HepG2 (cell line): ENCODE measurements around the gene POLR2B. TPM values are rescaled to one million over a fixed set of nuclear protein-coding genes. Genes with fewer than 3 reads are reported as not detected.

Experiments
- ATAC-seq: fragments of 200-7000 bp; cut with Tn5 transposase; 3 replicates; pipeline ENCODE4 v1.9.1; 2020; ENCODE audit warnings: mild to moderate bottlenecking, moderate library complexity
- BruUV-seq: library from RNA; stranded (reverse); fragments of 400-500 nt; replicated peaks from 2 replicates; lab custom pipeline; 2021; lab: Mats Ljungman, UMichigan
- CTCF ChIA-PET: fragments of 300-600 bp; formaldehyde crosslinking; extraction: SDS; loops from one replicate; lab custom pipeline; 2021; ENCODE audit warnings: low total read pairs, inconsistent platforms, low intra/inter-chr PET ratio; lab: Yijun Ruan, JAX
- POLR2A ChIA-PET: fragments of 350-600 bp; sonication (Branson Sonifier 250); formaldehyde crosslinking; loops from one replicate; lab custom pipeline; 2020; ENCODE audit warnings: antibody characterized with exemption, inconsistent platforms; lab: Yijun Ruan, JAX
- DNase-seq: peaks from one replicate; pipeline ENCODE4 v3.0.0-alpha.2; 2015; ENCODE audit warnings: low spot score
- FAIRE-seq: peaks from 3 replicates; lab custom pipeline; 2011; peaks lifted over from hg19 to GRCh38; lab: Jason Lieb, UNC
- H2AFZ ChIP-seq: one replicate; pipeline ENCODE4 v1.6.1; 2011; ENCODE audit warnings: low read length, inconsistent platforms
- H3K27ac ChIP-seq: fragments of 300-600 bp; 3 replicates; pipeline ENCODE4 v1.8.0; 2011; ENCODE audit warnings: mixed run types, mild to moderate bottlenecking, mixed read lengths, low read length, inconsistent platforms; ENCODE audit not compliant: insufficient read depth; ENCODE audit errors: extremely low read length
- H3K27me3 ChIP-seq, 2 experiments: fragments of 200-600 bp in 1 of 2; 2 replicates in 1 of 2; 3 replicates in 1 of 2; pipeline versions ENCODE4 v1.6.0 to v1.8.0; 2011; ENCODE audit warnings: low read length in 2 of 2, mild to moderate bottlenecking in 2 of 2, moderate library complexity in 2 of 2, inconsistent platforms in 1 of 2; ENCODE audit not compliant: insufficient read depth in 2 of 2, control insufficient read depth in 1 of 2
- H3K36me3 ChIP-seq, 2 experiments: fragments of 200-600 bp in 1 of 2; replicated peaks in 1 of 2; 2 replicates in 1 of 2; 3 replicates in 1 of 2; pipeline versions ENCODE4 v1.5.1 to v1.8.0; 2011; ENCODE audit warnings: low read length in 2 of 2, inconsistent platforms in 1 of 2; ENCODE audit not compliant: insufficient read depth in 2 of 2, control insufficient read depth in 1 of 2
- H3K4me1 ChIP-seq: 2 replicates; pipeline ENCODE4 v1.5.1; 2012; ENCODE audit warnings: low read length, inconsistent platforms; ENCODE audit not compliant: insufficient read depth
- H3K4me2 ChIP-seq: 2 replicates; pipeline ENCODE4 v1.6.0; 2011; ENCODE audit warnings: low read depth, low read length, inconsistent platforms
- H3K4me3 ChIP-seq, 3 experiments: fragments of 200-600 bp in 1 of 3; sonication (generic), shearing (Covaris generic) in 1 of 3; replicated peaks in 1 of 3; 2 replicates each; pipeline ENCODE4 v1.5.1; 2011 to 2016; ENCODE audit warnings: low read length in 3 of 3, inconsistent platforms in 2 of 3, low read depth in 2 of 3, mild to moderate bottlenecking in 2 of 3, control low read depth in 1 of 3, mixed read lengths in 1 of 3; ENCODE audit not compliant: insufficient read depth in 1 of 3
- H3K79me2 ChIP-seq: one replicate; pipeline ENCODE4 v1.6.1; 2011; ENCODE audit warnings: low read length, inconsistent platforms; ENCODE audit not compliant: insufficient read depth
- H3K9ac ChIP-seq: 2 replicates; pipeline ENCODE4 v1.6.0; 2011; ENCODE audit warnings: mild to moderate bottlenecking, low read depth, low read length, inconsistent platforms; ENCODE audit not compliant: insufficient read depth
- H3K9me3 ChIP-seq: 2 replicates; pipeline ENCODE4 v1.5.1; 2012; ENCODE audit warnings: mild to moderate bottlenecking, low read length
- H4K20me1 ChIP-seq: 2 replicates; pipeline ENCODE4 v1.6.0; 2011; ENCODE audit warnings: inconsistent platforms, mild to moderate bottlenecking, low read length, moderate library complexity; ENCODE audit not compliant: insufficient read depth
- ASH2L ChIP-seq: fragments of 300-600, 200-600 bp; sonication (generic); IDR thresholded peaks from 2 replicates; pipeline ENCODE4 v1.7.0; 2017; ENCODE audit warnings: low read depth, mild to moderate bottlenecking, moderate library complexity, mixed read lengths, low read length; ENCODE audit not compliant: insufficient read length
- CCAR2 ChIP-seq: fragments of 200-400 bp; formaldehyde crosslinking; optimal IDR thresholded peaks from 2 replicates; pipeline ENCODE3; 2018; ENCODE audit warnings: low read depth, mild to moderate bottlenecking, low read length, moderate library complexity
- CEBPB ChIP-seq: IDR thresholded peaks from 2 replicates; pipeline ENCODE4 v1.6.1; 2011; ENCODE audit warnings: low read depth, low read length, improper control_type of control experiment, borderline replicate concordance
- DNMT1 ChIP-seq: sonication (generic); formaldehyde crosslinking; IDR thresholded peaks from 2 replicates; pipeline ENCODE4 v1.5.1; 2020; ENCODE audit warnings: mild to moderate bottlenecking, missing genetic modification reagents
- E2F2 ChIP-seq: sonication (generic); formaldehyde crosslinking; IDR thresholded peaks from 2 replicates; pipeline ENCODE4 v1.4.0; 2020; ENCODE audit warnings: missing genetic modification reagents, borderline replicate concordance
- EHMT2 ChIP-seq: fragments of 200-600 bp; sonication (generic); IDR thresholded peaks from 2 replicates; pipeline ENCODE4 v1.7.0; 2017; ENCODE audit warnings: antibody characterized with exemption, low read depth, low read length, borderline replicate concordance
- FOXA3 ChIP-seq: IDR thresholded peaks from 2 replicates; pipeline ENCODE4 v1.6.1; 2016; ENCODE audit warnings: missing genetic modification reagents, missing compliant biosample characterization
- FOXP1 ChIP-seq, 2 experiments: fragments of 450-650 bp in 1 of 2; IDR thresholded peaks; 2 replicates each; pipeline ENCODE4 v1.6.1; 2017 to 2018; ENCODE audit warnings: antibody characterized with exemption in 1 of 2
- NCOA5 ChIP-seq: sonication (generic); formaldehyde crosslinking; IDR thresholded peaks from 2 replicates; pipeline ENCODE4 v1.4.0; 2020; ENCODE audit warnings: missing genetic modification reagents
- NFE2L1 ChIP-seq: sonication (generic); formaldehyde crosslinking; IDR thresholded peaks from 2 replicates; pipeline ENCODE4 v1.4.0; 2020; ENCODE audit warnings: missing genetic modification reagents, mild to moderate bottlenecking, borderline replicate concordance
- PBX2 ChIP-seq: IDR thresholded peaks from 2 replicates; pipeline ENCODE4 v1.6.1; 2016; ENCODE audit warnings: control low read depth
- YEATS2 ChIP-seq: sonication (generic); formaldehyde crosslinking; IDR thresholded peaks from 2 replicates; pipeline ENCODE4 v1.4.0; 2020; ENCODE audit warnings: missing genetic modification reagents, borderline replicate concordance
- ZNF138 ChIP-seq: sonication (generic); formaldehyde crosslinking; IDR thresholded peaks from 2 replicates; pipeline ENCODE4 v1.5.0; 2020; ENCODE audit warnings: mild to moderate bottlenecking, low read depth, missing genetic modification reagents
- ZNF230 ChIP-seq: sonication (generic); formaldehyde crosslinking; IDR thresholded peaks from 2 replicates; pipeline ENCODE4 v1.4.0; 2020; ENCODE audit warnings: mild to moderate bottlenecking, missing genetic modification reagents
- ZNF33B ChIP-seq: sonication (generic); formaldehyde crosslinking; IDR thresholded peaks from 2 replicates; pipeline ENCODE4 v1.5.1; 2020; ENCODE audit warnings: mild to moderate bottlenecking, missing genetic modification reagents
- ZNF674 ChIP-seq: sonication (generic); formaldehyde crosslinking; IDR thresholded peaks from 2 replicates; pipeline ENCODE4 v1.5.0; 2020; ENCODE audit warnings: low read depth, mild to moderate bottlenecking, missing genetic modification reagents
- WGBS: methylation state at CpG from one replicate; pipeline ENCODE4 v1.1.6; 2017; ENCODE audit warnings: low lambda C conversion rate; 5-methylcytosine and 5-hydroxymethylcytosine counted together
- in situ Hi-C: cut with HindIII; loops from 2 replicates; pipeline ENCODE4 v1.10.0; 2017; ENCODE audit warnings: low pct_unique_long_range_greater_than_20kb; ENCODE audit not compliant: extremely low pct_ligation_motif_present
- intact Hi-C: fragments of 100-400 bp; cut with micrococcal nuclease; formaldehyde crosslinking; loops from one replicate; pipeline ENCODE4 v1.10.0; 2022; ENCODE audit not compliant: unreplicated experiment
- polyA plus RNA-seq, 8 experiments: library from polyadenylated mRNA; depleted of rRNA in 3 of 8; stranded (reverse) in 7 of 8; unstranded in 1 of 8; fragments of >200 nt; fragmentation: Illumina TruSeq in 4 of 8; extraction: Trizol in 4 of 8; gene quantifications; 2 replicates each; pipeline versions ENCODE4 v1.2.1 to v1.2.3, GENCODE V29; 2011 to 2016; ENCODE audit warnings: low read depth in 4 of 8, missing spikeins in 1 of 8, mixed read lengths in 1 of 8; ENCODE audit not compliant: insufficient read depth in 1 of 8
- total RNA-seq, 5 experiments: library from RNA; depleted of rRNA; stranded (reverse); fragments of >200 nt; fragmentation: Illumina TruSeq; extraction: Trizol; gene quantifications; 2 replicates each; pipeline ENCODE4 v1.2.3, GENCODE V29; 2016; ENCODE audit warnings: low read depth in 1 of 5

The POLR2B gene
- total and polyA plus RNA-seq, 2 of the 13 experiments (the other 11 are each of a cell fraction or from before 2014, with no cell fraction given), result 70.6 to 116 TPM

GRCh38 chr4:57018980-57019379 lies 40.3 kb downstream of the POLR2B start (continued):
- TF ChIP-seq PBX2 (CRISPR knock-in tag) (no peak), ZNF138 (CRISPR knock-in tag) (no peak)
- TF ChIP-seq, all 625 proteins: peak for 0

GRCh38 chr4:57020467-57021101 lies 41.9 kb downstream of the POLR2B start:
- DNase-seq (no peak), FAIRE-seq (no peak), ATAC-seq (no peak)
- WGBS, result 98% methylated on average over 5 of the region's 5 CpGs
- H2AFZ ChIP-seq, result no peak overlapping the region
- intact Hi-C loops (no loop called here), in situ Hi-C loops (no loop called here)
- POLR2A ChIA-PET, result no interaction called here
- no peaks in the 10 kb centered on the region for H3K4me1 ChIP-seq
- H3K27me3 ChIP-seq, result no peaks in the 10 kb centered on the region
- TF ChIP-seq ZNF230 (CRISPR knock-in tag) (no peak), CEBPB (peak; percentile 34; the same call in 1 of the 2 replicates)
- CTCF ChIA-PET, result no interaction called here
- no peak overlapping the region for H3K4me3 ChIP-seq
- peaks cover 19 to 81% of the 10 kb centered on the region in 2 experiments for H3K36me3 ChIP-seq
- H3K4me2 ChIP-seq, result no peak overlapping the region
- no TSS peak for BruUV-seq
- no peak overlapping the region for H3K27ac ChIP-seq
- H3K79me2 ChIP-seq, result no peaks in the 10 kb centered on the region
- H4K20me1 ChIP-seq, result no peaks in the 10 kb centered on the region
- no peaks in the 10 kb centered on the region for H3K9me3 ChIP-seq
- H3K9ac ChIP-seq, result no peak overlapping the region

GRCh38 chr4:57023104-57023503 lies 44.4 kb downstream of the POLR2B start:
- Histone ChIP-seq H3K4me3 (no peak overlapping the region), H3K9me3 (no peaks in the 10 kb centered on the region), H3K79me2 (no peaks in the 10 kb centered on the region), H3K4me2 (no peak overlapping the region), H3K36me3 (peaks cover 20 to 79% of the 10 kb centered on the region in 2 experiments), H3K27me3 (no peaks in the 10 kb centered on the region), H2AFZ (no peak overlapping the region), H4K20me1 (no peaks in the 10 kb centered on the region), H3K9ac (no peak overlapping the region), H3K4me1 (no peaks in the 10 kb centered on the region), H3K27ac (no peak overlapping the region)
- ChIA-PET POLR2A (no interaction called here), CTCF (no interaction called here)
- WGBS, result 98% methylated on average over 4 of the region's 4 CpGs
- FAIRE-seq (no peak), ATAC-seq (no peak), DNase-seq (no peak)
- in situ Hi-C loops, result no loop called here
- no TSS peak for BruUV-seq
- intact Hi-C loops, result no loop called here
- no peak for TF ChIP-seq NCOA5
- TF ChIP-seq NFE2L1 (CRISPR knock-in tag), result no peak
- TF ChIP-seq FOXA3, result no peak
- TF ChIP-seq EHMT2, result no peak
- no peak for TF ChIP-seq CCAR2
- no peak for TF ChIP-seq ASH2L
- TF ChIP-seq YEATS2 (CRISPR knock-in tag), result no peak
- no peak for TF ChIP-seq ZNF674
- no peak for TF ChIP-seq DNMT1 (CRISPR knock-in tag)
- TF ChIP-seq ZNF33B (CRISPR knock-in tag), result no peak
- no peak for TF ChIP-seq FOXP1 (IDR thresholded peaks at IDR 0.05)
- no peak for TF ChIP-seq FOXP1 (CRISPR knock-in tag; IDR thresholded peaks at IDR 0.05)
- TF ChIP-seq E2F2 (CRISPR knock-in tag), result no peak
